Left hindlimb (tissue), 1 donor: ENCODE measurements around the gene GLI3.

ENCODE experiments used
- DNase-seq: peaks from one replicate; pipeline ENCODE4 v3.0.0-alpha.2; 2018

GLI3 gene

GRCh38 chr7:42102301-42102700, 134.7 kb downstream of the GLI3 start:
- DNase-seq = no peak

GRCh38 chr7:42100156-42100508, 136.9 kb downstream of the GLI3 start:
- DNase-seq = no peak

GRCh38 chr7:42099470-42100155, 137.4 kb downstream of the GLI3 start:
- DNase-seq = no peak

- DNase-seq = no peak
Observed at GRCh38 chr7:42099066-42099465, 137.9 kb downstream of the GLI3 start.

- no peak for DNase-seq
Observed at GRCh38 chr7:42097752-42098151, 139.3 kb downstream of the GLI3 start.

- peak; percentile 67 for DNase-seq
Observed at GRCh38 chr7:42096681-42097561, 140.1 kb downstream of the GLI3 start.

GRCh38 chr7:42096268-42096667, 140.7 kb downstream of the GLI3 start:
- no peak for DNase-seq

GRCh38 chr7:42095791-42096190, 141.2 kb downstream of the GLI3 start:
- DNase-seq = no peak

GRCh38 chr7:42093349-42093905, 143.6 kb downstream of the GLI3 start:
- DNase-seq = no peak

- DNase-seq = peak; percentile 50
Observed at GRCh38 chr7:42091461-42092291, 145.3 kb downstream of the GLI3 start.

GRCh38 chr7:42090806-42091205, 146.2 kb downstream of the GLI3 start:
- DNase-seq = no peak

GRCh38 chr7:42090056-42090455, 147.0 kb downstream of the GLI3 start:
- DNase-seq = no peak

GRCh38 chr7:42087616-42088015, 149.4 kb downstream of the GLI3 start:
- no peak for DNase-seq

- no peak for DNase-seq
Observed at GRCh38 chr7:42085531-42085930, 151.5 kb downstream of the GLI3 start.

GRCh38 chr7:42084263-42084662, 152.7 kb downstream of the GLI3 start:
- no peak for DNase-seq

- DNase-seq = no peak
Observed at GRCh38 chr7:42083284-42083683, 153.7 kb downstream of the GLI3 start.

- DNase-seq = no peak
Observed at GRCh38 chr7:42082144-42082543, 154.9 kb downstream of the GLI3 start.

GRCh38 chr7:42081671-42082070, 155.3 kb downstream of the GLI3 start:
- no peak for DNase-seq

GRCh38 chr7:42080841-42081586, 156.0 kb downstream of the GLI3 start:
- no peak for DNase-seq

GRCh38 chr7:42077271-42078135, 159.5 kb downstream of the GLI3 start:
- DNase-seq = no peak

GRCh38 chr7:42076870-42077269, 160.1 kb downstream of the GLI3 start:
- DNase-seq = no peak
